IMR-90 (cell line): ENCODE data around the gene XAGE1A.
"Not testable (repeated sequence)": the region's sequence is repeated elsewhere in the genome, so short reads cannot be mapped to it uniquely, and the experiment has no call there.

Experiments used
- BHLHE40 ChIP-seq: fragments of 150-350 bp; IDR thresholded peaks from 2 replicates; pipeline ENCODE4 v1.6.1; 2016; ENCODE audit warnings: mild to moderate bottlenecking, low read depth, low read length
- MAFK ChIP-seq: IDR thresholded peaks from 2 replicates; pipeline ENCODE4 v1.6.1; 2012; ENCODE audit warnings: low read depth, low read length, improper control_type of control experiment
- NFE2L2 ChIP-seq: fragments of 150-350 bp; IDR thresholded peaks from 2 replicates; pipeline ENCODE4 v1.6.1; 2016; ENCODE audit warnings: low read depth, mild to moderate bottlenecking, low read length
- POLR2A ChIP-seq: IDR thresholded peaks from 2 replicates; pipeline ENCODE4 v1.6.1; 2012; ENCODE audit warnings: mild to moderate bottlenecking, low read depth, low read length
- RFX5 ChIP-seq: IDR thresholded peaks from 2 replicates; pipeline ENCODE4 v1.8.0; 2012; ENCODE audit warnings: low read depth, mild to moderate bottlenecking, low read length, moderate library complexity
- SMC3 ChIP-seq: fragments of 150-350 bp; IDR thresholded peaks from 2 replicates; pipeline ENCODE4 v1.6.1; 2016; ENCODE audit warnings: low read depth, mild to moderate bottlenecking, antibody characterized with exemption, low read length, moderate library complexity
- TF ChIP-seq, protein P1 (sequence below): conservative IDR thresholded peaks from 2 replicates; pipeline ENCODE4 v1.5.1; 2012; ENCODE audit warnings: mild to moderate bottlenecking, low read depth, low read length, improper control_type of control experiment
- TF ChIP-seq, protein P2 (sequence below): fragments of 150-350 bp; IDR thresholded peaks from 2 replicates; pipeline ENCODE4 v1.6.1; 2017; ENCODE audit warnings: mild to moderate bottlenecking, antibody characterized with exemption, low read length, low read depth
- TF ChIP-seq, protein P3 (sequence below): fragments of 150-350 bp; IDR thresholded peaks from 2 replicates; pipeline ENCODE4 v1.6.1; 2016; ENCODE audit warnings: low read depth, mild to moderate bottlenecking, low read length, moderate library complexity, borderline replicate concordance

DNA sequence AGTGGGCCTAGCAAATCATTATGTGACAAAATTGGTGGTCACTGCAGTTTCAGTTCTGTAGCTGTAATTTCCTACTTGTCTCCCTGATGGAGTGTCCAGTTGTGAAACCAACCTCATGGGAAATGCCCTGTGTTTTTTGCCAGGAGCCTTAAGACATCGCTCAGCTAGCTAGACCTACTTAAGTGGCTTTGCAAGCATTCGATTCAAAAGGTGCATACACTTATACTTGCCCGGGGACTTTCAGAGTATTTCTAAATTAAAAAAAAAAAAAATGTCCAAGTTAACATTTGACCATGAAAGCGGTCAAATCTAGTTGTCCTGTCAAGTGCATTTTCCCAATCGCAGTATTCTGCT lies 788 bp downstream of the XAGE1A start:
- TF ChIP-seq, protein P1, sequence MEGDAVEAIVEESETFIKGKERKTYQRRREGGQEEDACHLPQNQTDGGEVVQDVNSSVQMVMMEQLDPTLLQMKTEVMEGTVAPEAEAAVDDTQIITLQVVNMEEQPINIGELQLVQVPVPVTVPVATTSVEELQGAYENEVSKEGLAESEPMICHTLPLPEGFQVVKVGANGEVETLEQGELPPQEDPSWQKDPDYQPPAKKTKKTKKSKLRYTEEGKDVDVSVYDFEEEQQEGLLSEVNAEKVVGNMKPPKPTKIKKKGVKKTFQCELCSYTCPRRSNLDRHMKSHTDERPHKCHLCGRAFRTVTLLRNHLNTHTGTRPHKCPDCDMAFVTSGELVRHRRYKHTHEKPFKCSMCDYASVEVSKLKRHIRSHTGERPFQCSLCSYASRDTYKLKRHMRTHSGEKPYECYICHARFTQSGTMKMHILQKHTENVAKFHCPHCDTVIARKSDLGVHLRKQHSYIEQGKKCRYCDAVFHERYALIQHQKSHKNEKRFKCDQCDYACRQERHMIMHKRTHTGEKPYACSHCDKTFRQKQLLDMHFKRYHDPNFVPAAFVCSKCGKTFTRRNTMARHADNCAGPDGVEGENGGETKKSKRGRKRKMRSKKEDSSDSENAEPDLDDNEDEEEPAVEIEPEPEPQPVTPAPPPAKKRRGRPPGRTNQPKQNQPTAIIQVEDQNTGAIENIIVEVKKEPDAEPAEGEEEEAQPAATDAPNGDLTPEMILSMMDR = not testable (repeated sequence)
- TF ChIP-seq SMC3, NFE2L2, POLR2A, BHLHE40, MAFK, RFX5: not testable (repeated sequence)
- TF ChIP-seq, protein P2, sequence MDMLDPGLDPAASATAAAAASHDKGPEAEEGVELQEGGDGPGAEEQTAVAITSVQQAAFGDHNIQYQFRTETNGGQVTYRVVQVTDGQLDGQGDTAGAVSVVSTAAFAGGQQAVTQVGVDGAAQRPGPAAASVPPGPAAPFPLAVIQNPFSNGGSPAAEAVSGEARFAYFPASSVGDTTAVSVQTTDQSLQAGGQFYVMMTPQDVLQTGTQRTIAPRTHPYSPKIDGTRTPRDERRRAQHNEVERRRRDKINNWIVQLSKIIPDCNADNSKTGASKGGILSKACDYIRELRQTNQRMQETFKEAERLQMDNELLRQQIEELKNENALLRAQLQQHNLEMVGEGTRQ = not testable (repeated sequence)
- TF ChIP-seq, protein P3, sequence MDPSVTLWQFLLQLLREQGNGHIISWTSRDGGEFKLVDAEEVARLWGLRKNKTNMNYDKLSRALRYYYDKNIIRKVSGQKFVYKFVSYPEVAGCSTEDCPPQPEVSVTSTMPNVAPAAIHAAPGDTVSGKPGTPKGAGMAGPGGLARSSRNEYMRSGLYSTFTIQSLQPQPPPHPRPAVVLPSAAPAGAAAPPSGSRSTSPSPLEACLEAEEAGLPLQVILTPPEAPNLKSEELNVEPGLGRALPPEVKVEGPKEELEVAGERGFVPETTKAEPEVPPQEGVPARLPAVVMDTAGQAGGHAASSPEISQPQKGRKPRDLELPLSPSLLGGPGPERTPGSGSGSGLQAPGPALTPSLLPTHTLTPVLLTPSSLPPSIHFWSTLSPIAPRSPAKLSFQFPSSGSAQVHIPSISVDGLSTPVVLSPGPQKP = not testable (repeated sequence)
